Measurements from ENCODE around the gene LRRC9. TPM values are rescaled to one million over a fixed set of nuclear protein-coding genes. Genes with fewer than 3 reads are reported as not detected.

LRRC9 gene
- total and polyA plus RNA-seq, 2 donors (not counting 3 experiments of a cell fraction or from before 2014, with no cell fraction given): not detected

DNA sequence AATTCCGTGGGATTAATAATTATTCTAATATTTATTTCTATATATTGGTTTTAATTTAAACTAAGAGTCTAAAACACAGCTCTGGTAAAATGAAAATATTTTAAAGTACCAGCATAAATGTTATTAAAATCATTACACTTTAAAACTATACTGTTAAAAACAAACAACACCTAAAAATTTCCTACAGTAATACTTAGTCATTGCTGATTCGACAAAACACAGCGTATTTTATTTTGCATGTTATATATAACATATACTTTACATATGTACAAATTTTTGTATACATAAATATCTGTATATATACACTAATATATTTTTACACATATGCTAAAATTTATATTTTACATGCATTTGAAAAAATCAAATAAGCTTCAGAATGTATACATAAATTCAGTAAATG lies 165.7 kb downstream of the LRRC9 start:
- Histone ChIP-seq H3K27ac (ENCODE audit: insufficient read depth, low read depth, low read length) (no peak overlapping the region), H3K4me2 (ENCODE audit: insufficient read depth, low read length) (no peak overlapping the region), H4K20me1 (replicated peaks; ENCODE audit: control insufficient read depth, extremely low read depth, insufficient read depth, low read length) (no peaks in the 10 kb centered on the region), H3K9ac (replicated peaks; ENCODE audit: extremely low read depth, insufficient read depth, low read length) (no peak overlapping the region), H2AFZ (ENCODE audit: low read depth, low read length) (no peak overlapping the region), H3K36me3 (ENCODE audit: control insufficient read depth in 2 of 2, extremely low read depth in 1 of 2, insufficient read depth in 2 of 2, low read length in 2 of 2) (no peaks in the 10 kb centered on the region), H3K9me3 (replicated peaks; ENCODE audit: control insufficient read depth, insufficient read depth, low read length) (no peaks in the 10 kb centered on the region), H3K9me1 (replicated peaks; ENCODE audit: control insufficient read depth, extremely low read depth, insufficient read depth, low read length) (no peaks in the 10 kb centered on the region), H3K4me3 (replicated peaks in 1 of 3; ENCODE audit: insufficient read depth in 1 of 3, low read depth in 1 of 3, low read length in 3 of 3) (no peak overlapping the region), H3K79me2 (ENCODE audit: control insufficient read depth, insufficient read depth, low read length) (no peaks in the 10 kb centered on the region), H3K27me3 (ENCODE audit: control insufficient read depth in 2 of 2, insufficient read depth in 2 of 2, low read length in 2 of 2) (peaks cover 0 to 1% of the 10 kb centered on the region in 2 experiments), H3K4me1 (ENCODE audit: control insufficient read depth, extremely low read depth, insufficient read depth, low read length) (peaks cover 3% of the 10 kb centered on the region)
- ChIA-PET CTCF (no interaction called here), POLR2A (no interaction called here)
- no peak for FAIRE-seq
- BruUV-seq (replicated peaks): no TSS peak
- no peak for DNase-seq (ENCODE audit: low read depth, low spot score)
- dilution Hi-C loops (cut with MboI; ENCODE audit: extremely low pct_ligation_motif_present, low sequenced_read_pairs): no loop called here
- TF ChIP-seq POLR2A (IDR thresholded peaks at IDR 0.05; ENCODE audit: low read depth, low read length) (no peak), JUN (IDR thresholded peaks at IDR 0.05; ENCODE audit: borderline replicate concordance, insufficient read depth, insufficient read length, low read depth) (no peak), GATA2 (IDR thresholded peaks at IDR 0.05; ENCODE audit: insufficient read depth, insufficient read length, low read depth, low read length) (no peak), FOS (IDR thresholded peaks at IDR 0.05; ENCODE audit: borderline replicate concordance, insufficient read depth, low read length) (no peak), EZH2 (IDR thresholded peaks at IDR 0.05; ENCODE audit: borderline replicate concordance, low read depth, low read length, severe bottlenecking) (no peak), MYC (IDR thresholded peaks at IDR 0.05; ENCODE audit: low read depth, low read length) (no peak), POLR2AphosphoS5 (IDR thresholded peaks at IDR 0.05; ENCODE audit: insufficient read depth, low read depth, low read length) (no peak)
- TF ChIP-seq, protein P1, sequence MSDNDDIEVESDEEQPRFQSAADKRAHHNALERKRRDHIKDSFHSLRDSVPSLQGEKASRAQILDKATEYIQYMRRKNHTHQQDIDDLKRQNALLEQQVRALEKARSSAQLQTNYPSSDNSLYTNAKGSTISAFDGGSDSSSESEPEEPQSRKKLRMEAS (IDR thresholded peaks at IDR 0.05; ENCODE audit: insufficient read depth, insufficient read length): no peak
- intact Hi-C loops (cut with micrococcal nuclease): no loop called here

DNA sequence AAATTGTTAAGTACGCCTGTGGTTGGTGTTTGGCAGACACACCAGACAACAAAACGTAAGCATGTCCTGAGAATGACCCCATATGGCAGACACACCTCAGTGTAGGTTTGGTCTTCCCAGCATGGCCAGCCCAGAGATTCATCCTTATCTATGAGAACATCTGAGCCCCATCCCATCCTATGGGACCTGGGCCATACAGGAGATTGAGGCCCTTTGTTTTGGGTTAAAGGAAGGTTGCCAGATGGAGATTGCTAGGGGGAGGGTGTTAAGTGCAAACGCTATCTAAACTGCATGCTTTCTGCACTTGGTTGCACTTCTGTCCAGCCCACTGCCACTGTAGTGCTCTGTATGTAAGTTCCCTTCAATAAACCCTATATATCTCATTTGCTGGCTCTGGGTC lies 167.7 kb downstream of the LRRC9 start:
- TF ChIP-seq, protein P2, sequence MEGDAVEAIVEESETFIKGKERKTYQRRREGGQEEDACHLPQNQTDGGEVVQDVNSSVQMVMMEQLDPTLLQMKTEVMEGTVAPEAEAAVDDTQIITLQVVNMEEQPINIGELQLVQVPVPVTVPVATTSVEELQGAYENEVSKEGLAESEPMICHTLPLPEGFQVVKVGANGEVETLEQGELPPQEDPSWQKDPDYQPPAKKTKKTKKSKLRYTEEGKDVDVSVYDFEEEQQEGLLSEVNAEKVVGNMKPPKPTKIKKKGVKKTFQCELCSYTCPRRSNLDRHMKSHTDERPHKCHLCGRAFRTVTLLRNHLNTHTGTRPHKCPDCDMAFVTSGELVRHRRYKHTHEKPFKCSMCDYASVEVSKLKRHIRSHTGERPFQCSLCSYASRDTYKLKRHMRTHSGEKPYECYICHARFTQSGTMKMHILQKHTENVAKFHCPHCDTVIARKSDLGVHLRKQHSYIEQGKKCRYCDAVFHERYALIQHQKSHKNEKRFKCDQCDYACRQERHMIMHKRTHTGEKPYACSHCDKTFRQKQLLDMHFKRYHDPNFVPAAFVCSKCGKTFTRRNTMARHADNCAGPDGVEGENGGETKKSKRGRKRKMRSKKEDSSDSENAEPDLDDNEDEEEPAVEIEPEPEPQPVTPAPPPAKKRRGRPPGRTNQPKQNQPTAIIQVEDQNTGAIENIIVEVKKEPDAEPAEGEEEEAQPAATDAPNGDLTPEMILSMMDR (IDR thresholded peaks at IDR 0.05; ENCODE audit: extremely low read depth in 1 of 2, insufficient read depth in 1 of 2, low read depth in 1 of 2, low read length in 2 of 2): no peak
- TF ChIP-seq MYC (IDR thresholded peaks at IDR 0.05; ENCODE audit: low read depth, low read length) (no peak), JUN (IDR thresholded peaks at IDR 0.05; ENCODE audit: borderline replicate concordance, insufficient read depth, insufficient read length, low read depth) (no peak), GATA2 (IDR thresholded peaks at IDR 0.05; ENCODE audit: insufficient read depth, insufficient read length, low read depth, low read length) (no peak), FOS (IDR thresholded peaks at IDR 0.05; ENCODE audit: borderline replicate concordance, insufficient read depth, low read length) (no peak), EZH2 (IDR thresholded peaks at IDR 0.05; ENCODE audit: borderline replicate concordance, low read depth, low read length, severe bottlenecking) (no peak), POLR2AphosphoS5 (IDR thresholded peaks at IDR 0.05; ENCODE audit: insufficient read depth, low read depth, low read length) (no peak), POLR2A (IDR thresholded peaks at IDR 0.05; ENCODE audit: low read depth, low read length) (no peak)
- TF ChIP-seq, protein P1 (IDR thresholded peaks at IDR 0.05; ENCODE audit: insufficient read depth, insufficient read length): no peak
- Histone ChIP-seq H3K27me3 (ENCODE audit: control insufficient read depth in 2 of 2, insufficient read depth in 2 of 2, low read length in 2 of 2) (no peaks in the 10 kb centered on the region), H3K9ac (replicated peaks; ENCODE audit: extremely low read depth, insufficient read depth, low read length) (no peak overlapping the region), H3K4me1 (ENCODE audit: control insufficient read depth, extremely low read depth, insufficient read depth, low read length) (peaks cover 7% of the 10 kb centered on the region), H3K36me3 (ENCODE audit: control insufficient read depth in 2 of 2, extremely low read depth in 1 of 2, insufficient read depth in 2 of 2, low read length in 2 of 2) (no peaks in the 10 kb centered on the region), H4K20me1 (replicated peaks; ENCODE audit: control insufficient read depth, extremely low read depth, insufficient read depth, low read length) (no peaks in the 10 kb centered on the region), H3K27ac (ENCODE audit: insufficient read depth, low read depth, low read length) (no peak overlapping the region), H3K4me2 (ENCODE audit: insufficient read depth, low read length) (no peak overlapping the region), H2AFZ (ENCODE audit: low read depth, low read length) (no peak overlapping the region), H3K9me3 (replicated peaks; ENCODE audit: control insufficient read depth, insufficient read depth, low read length) (no peaks in the 10 kb centered on the region), H3K4me3 (replicated peaks in 1 of 3; ENCODE audit: insufficient read depth in 1 of 3, low read depth in 1 of 3, low read length in 3 of 3) (no peak overlapping the region), H3K79me2 (ENCODE audit: control insufficient read depth, insufficient read depth, low read length) (peaks cover 4% of the 10 kb centered on the region), H3K9me1 (replicated peaks; ENCODE audit: control insufficient read depth, extremely low read depth, insufficient read depth, low read length) (no peaks in the 10 kb centered on the region)
- FAIRE-seq (no peak), DNase-seq (ENCODE audit: low read depth, low spot score) (no peak)
- CTCF ChIA-PET: interaction anchor here (1.2 to 1.7 kb wide), 2 partner anchors 19 to 23 kb away, joined by 3 to 4 read pairs; no protein-coding TSS in a partner anchor
- no TSS peak for BruUV-seq (replicated peaks)
- POLR2A ChIA-PET: no interaction called here
- intact Hi-C loops (cut with micrococcal nuclease): no loop called here
- dilution Hi-C loops (cut with MboI; ENCODE audit: extremely low pct_ligation_motif_present, low sequenced_read_pairs): no loop called here
